ENCODE results near the gene CST3.

GRCh38 chr20:23652371-23652770, 14.6 kb upstream of the CST3 start:
- TF ChIP-seq CTCF (IDR thresholded peaks at IDR 0.05) (no peak), ZFX (IDR thresholded peaks at IDR 0.05; ENCODE audit: borderline replicate concordance) (no peak)

Data from 22Rv1 (cell line).